KOPT-K1 (cell line): Measurements from ENCODE around the gene ZCCHC17.

Source experiments
- H3K27ac ChIP-seq: fragments of 200-600 bp; sonication (generic); 2 replicates; pipeline ENCODE4 v1.5.1; 2016; ENCODE audit warnings: antibody characterized with exemption, mild to moderate bottlenecking, low read depth, low read length; ENCODE audit not compliant: poor library complexity, severe bottlenecking
- H3K36me3 ChIP-seq: fragments of 200-600 bp; sonication (generic); 2 replicates; pipeline ENCODE4 v1.5.1; 2017; ENCODE audit warnings: antibody characterized with exemption, mild to moderate bottlenecking, low read length, moderate library complexity; ENCODE audit not compliant: insufficient read depth
- H3K9me3 ChIP-seq: fragments of 200-600 bp; sonication (generic); 2 replicates; pipeline ENCODE4 v1.5.1; 2017; ENCODE audit warnings: antibody characterized with exemption, low read length, mild to moderate bottlenecking; ENCODE audit not compliant: insufficient read depth, poor library complexity, severe bottlenecking

Gene ZCCHC17

DNA sequence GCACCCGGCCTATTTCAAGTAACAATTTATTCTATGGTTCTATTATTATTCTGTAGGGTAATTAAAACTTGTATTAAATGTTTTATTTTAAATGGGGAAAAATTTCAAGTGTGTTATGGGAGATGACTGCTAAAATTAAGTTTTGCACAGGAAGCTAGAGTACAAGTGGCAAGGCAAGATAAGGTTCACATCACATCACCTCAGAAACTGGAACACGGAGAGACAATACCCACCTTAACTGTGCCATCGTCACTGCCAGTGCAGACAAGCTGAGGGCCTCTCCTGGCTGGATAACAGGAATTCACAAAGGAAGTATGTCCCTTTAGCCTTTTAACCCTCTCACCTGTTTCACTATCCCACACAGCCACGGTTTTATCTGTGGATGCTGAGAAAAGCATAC lies 7.8 kb upstream of the ZCCHC17 start:
- Histone ChIP-seq H3K9me3 (no peaks in the 10 kb centered on the region), H3K36me3 (peaks cover 98% of the 10 kb centered on the region), H3K27ac (no peak overlapping the region)

DNA sequence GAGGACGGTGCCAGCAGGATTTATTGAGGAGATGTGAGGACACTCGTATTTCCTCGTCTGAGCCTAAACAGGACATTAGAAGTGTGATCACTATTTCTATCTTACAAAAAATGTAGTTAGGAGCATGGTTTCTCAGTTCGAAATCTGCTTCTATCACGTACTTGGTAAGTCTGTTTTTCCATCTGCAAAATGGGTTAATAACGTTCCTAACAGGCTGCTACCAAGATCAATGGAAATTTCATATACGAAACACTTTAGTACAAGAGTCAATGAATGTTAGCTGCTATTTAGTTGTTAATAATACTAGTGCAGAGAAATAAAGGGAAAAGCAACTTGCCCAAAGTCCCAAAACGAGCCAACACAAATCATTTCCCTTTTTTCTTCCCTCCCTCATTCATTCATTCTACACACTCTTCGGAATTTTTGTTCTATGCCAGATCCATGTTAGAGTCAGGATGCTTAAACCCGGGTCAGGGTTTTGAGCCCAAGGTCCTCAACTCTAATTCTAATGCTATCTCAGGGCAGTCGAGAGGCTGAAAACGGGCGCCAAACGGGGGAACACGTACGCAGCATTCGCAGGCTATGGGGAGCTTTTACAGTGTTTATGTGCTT lies 852 bp upstream of the ZCCHC17 start:
- Histone ChIP-seq H3K36me3 (peaks cover 39% of the 10 kb centered on the region), H3K27ac (peak overlapping the region; percentile 84)

DNA sequence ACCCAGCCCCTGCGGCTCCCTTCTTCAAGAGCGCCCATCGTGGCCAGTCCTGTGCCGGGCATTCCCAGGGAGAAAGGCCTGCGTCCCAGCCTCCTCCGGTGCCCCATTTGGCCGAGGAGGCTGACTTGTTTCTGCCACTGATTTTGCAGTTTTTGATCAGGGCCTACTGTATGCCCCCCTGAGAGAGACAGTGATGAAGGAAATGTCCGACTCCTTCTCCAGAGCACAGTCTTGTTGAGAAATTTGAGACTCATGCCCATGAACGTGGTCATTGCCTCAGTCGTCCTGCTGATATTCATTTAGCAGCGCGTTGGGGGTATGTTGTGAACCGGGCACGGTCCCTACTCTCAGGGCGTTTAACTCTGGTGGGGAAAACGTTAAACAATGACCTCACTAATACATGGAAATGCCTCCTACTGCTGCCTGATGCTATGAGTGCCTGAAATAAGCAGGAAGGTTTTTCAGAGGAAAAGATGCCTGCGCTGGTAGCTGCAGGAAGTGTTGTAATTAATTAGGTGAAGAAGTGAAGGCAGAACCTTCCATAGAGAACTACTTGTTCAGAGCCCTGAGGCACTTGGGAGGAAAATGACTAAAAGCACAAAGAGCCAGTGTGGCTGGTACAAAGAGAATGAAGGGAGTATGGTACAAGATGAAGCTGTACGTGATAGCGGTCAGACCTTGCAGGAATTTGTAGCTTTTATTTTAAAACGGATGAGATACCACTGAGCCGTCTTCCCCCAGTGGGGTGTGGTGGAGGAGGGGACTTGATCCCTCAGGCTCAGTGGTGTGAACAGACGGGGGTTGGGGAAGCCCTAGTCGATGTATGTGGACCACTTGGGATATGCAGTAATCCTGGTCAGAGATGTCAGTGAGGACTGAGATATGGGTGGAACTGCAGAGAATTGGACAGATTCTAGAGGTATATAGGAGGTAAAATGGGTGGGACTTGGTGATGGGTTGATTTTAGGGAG lies 730 bp downstream of the ZCCHC17 start:
- no peaks in the 10 kb centered on the region for H3K9me3 ChIP-seq
- peaks cover 23% of the 10 kb centered on the region for H3K36me3 ChIP-seq
- peak overlapping the region; percentile 84 for H3K27ac ChIP-seq

More for the DNA sequence above, 852 bp upstream of the ZCCHC17 start:
- H3K9me3 ChIP-seq, result no peaks in the 10 kb centered on the region

DNA sequence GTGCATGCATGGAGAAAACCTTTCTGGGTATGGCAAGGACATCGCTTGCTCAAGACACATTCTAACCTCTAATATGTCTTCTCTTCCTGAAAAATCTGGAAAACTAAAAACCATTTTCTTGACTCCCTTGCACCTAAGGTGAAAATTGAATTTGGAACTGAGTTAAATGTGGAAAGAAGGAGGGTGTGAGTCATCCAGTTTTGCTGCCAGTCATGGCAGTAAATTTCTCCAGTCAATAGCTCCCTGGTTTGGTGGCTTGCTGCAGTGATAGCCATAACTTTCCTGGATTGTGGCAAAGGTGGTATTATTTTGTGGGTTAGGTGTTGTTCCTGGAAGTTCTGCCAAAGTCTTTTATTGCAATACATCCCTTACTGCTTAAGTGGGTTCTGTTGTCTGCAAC lies 2.5 kb downstream of the ZCCHC17 start:
- H3K9me3 ChIP-seq, result no peaks in the 10 kb centered on the region
- no peak overlapping the region for H3K27ac ChIP-seq
- H3K36me3 ChIP-seq, result peaks cover 7% of the 10 kb centered on the region; the same call in 1 of the 2 replicates

DNA sequence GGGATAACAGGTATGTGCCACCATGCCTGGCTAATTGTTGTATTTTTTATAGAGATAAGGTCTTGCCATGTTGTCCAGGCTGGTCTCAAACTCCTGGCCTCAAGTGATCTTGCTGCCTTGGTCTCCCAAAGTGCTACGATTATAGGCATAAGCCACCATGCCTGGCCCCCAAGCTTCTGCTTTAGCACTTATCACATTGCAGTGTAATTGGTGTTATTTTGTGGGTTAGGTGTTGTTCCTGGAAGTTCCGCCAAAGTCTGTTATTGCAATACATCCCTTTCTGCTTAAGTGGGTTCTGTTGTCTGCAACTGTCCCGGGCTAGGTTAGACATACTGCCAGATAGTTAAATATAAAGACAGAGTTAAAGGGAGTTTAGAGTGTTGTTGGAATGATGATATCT lies 3.4 kb downstream of the ZCCHC17 start:
- Histone ChIP-seq H3K36me3 (no peaks in the 10 kb centered on the region), H3K9me3 (no peaks in the 10 kb centered on the region), H3K27ac (no peak overlapping the region)

DNA sequence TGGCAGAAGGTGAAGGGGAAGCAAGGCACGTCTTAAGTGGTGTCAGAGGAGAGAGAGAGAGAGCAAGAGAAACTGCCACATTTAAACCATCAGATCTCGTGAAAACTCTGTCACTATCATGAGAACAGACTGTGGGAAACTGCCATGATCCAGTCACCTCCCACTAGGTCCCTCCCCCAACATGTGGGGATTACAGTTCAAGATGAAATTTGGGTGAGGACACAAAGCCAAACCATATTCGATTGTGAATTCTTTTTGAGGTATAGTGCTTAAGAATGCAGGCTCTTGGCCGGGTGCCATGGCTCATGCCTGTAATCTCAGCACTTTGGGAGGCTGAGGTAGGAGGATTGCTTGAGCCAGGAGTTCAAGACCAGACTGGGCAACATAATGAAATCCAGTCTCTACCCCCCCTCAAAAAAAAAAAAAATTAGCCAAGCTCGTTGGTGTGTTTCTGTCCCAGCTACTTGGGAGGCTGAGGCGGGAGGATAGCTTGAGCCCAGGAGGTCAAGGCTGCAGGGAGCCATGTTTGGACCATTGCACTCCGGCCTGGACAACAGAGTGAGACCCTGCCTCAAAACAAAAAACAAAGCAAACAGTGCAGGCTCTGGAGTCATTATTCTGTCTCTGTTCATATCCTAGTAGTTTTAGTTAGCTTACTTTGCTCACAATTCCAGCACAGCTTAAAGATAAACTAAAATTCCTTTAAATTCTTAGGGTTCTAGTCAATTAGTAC lies 6.0 kb downstream of the ZCCHC17 start:
- H3K27ac ChIP-seq, result no peak overlapping the region
- no peaks in the 10 kb centered on the region for H3K9me3 ChIP-seq
- peaks cover 5% of the 10 kb centered on the region; the same call in 1 of the 2 replicates for H3K36me3 ChIP-seq

DNA sequence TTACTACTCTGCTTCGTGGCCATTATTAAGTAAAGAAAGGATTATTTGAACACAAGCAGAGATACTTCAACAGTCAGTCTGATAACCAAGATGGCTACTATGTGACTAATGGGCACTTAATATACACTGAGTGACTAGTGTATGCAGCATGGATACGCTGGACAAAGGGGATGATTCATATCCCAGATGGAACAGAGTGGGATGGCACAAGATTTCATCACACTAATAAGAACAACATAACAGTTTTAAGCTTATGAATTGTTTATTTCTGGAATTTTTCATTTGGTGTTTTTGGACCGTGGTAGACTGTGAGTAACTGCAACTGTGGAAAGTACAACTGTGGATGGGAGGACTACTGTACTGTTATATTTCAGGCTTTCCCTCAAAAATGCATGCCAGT lies 9.4 kb downstream of the ZCCHC17 start:
- Histone ChIP-seq H3K36me3 (peaks cover 20% of the 10 kb centered on the region), H3K9me3 (no peaks in the 10 kb centered on the region), H3K27ac (no peak overlapping the region)

DNA sequence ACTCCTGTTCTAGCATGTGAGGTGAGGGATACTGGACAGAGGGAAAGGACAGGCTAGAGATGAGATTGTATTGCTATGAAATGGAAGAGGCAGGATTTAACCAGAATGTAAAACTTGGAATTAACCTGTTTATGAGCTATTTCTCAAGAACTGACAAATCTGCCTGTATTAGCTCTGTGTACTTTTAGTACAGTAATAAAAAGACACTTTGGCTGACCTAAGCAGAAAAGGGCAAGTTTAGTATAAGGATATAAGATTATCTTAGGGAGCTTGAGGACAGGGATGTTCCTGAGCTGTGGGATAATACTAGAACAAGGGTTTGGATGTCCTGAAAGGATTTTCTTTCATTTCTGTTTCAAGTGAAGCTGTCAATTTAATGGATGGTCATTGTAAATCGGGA lies 11.2 kb downstream of the ZCCHC17 start:
- Histone ChIP-seq H3K27ac (no peak overlapping the region), H3K36me3 (peaks cover 37% of the 10 kb centered on the region)

DNA sequence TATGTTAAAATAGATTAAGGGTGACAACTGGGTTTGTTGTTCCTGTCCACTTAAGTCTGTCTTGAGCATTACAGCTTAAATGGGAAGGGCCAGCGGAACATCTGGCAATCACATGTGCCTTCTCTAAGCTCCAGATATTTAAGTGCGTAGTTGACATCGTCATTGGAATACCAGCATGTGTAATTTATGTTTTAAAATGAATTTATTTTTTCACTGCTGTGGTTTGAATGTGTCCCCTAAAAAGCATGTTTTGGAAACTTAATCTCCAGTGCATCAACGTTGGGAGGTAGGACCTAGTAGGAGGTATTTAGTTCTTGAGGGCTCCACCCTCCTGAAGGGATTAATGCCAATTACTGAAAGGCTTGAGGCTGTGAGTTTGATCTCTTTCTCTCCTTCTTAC lies 13.4 kb downstream of the ZCCHC17 start:
- H3K9me3 ChIP-seq, result no peaks in the 10 kb centered on the region
- H3K36me3 ChIP-seq, result peaks cover 57% of the 10 kb centered on the region
- no peak overlapping the region for H3K27ac ChIP-seq

More for the DNA sequence above, 11.2 kb downstream of the ZCCHC17 start:
- H3K9me3 ChIP-seq, result no peaks in the 10 kb centered on the region

DNA sequence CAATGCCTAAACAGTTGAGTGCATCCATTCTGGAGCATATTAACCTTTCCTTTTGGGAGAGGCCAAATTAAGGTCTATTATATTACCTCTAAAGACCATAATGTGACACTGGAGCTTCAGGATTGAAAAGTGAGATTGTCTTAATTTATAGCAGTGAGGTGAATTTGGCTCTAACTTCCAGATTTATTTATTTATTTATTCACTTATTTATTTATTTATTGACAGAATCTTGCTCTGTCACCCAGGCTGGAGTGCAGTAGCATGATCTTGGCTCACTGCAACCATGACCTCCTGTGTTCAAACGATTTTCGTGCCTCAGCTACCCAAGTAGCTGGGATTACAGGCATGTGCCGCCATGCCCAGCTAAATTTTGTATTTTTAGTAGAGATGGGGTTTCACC lies 19.1 kb downstream of the ZCCHC17 start:
- H3K9me3 ChIP-seq, result no peaks in the 10 kb centered on the region
- peaks cover 91% of the 10 kb centered on the region for H3K36me3 ChIP-seq
- H3K27ac ChIP-seq, result no peak overlapping the region

DNA sequence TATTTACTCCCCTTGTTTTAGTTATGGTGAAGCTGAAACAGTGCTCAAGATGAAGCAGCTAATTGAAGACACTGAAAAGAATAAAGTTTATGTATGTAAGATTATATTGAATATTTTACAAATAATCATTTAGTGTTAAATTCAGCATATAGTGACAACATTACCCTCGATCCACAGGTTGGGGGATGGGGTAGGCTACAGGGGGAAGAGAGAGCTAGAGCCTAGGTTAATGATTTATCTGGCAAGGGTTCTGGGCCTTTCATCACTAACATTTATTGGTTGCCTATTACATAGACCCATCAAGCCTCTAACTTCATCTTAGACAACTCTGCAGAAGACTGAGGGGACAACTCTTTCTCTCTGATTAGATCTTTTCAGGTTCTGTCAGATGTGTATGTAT lies 21.3 kb downstream of the ZCCHC17 start:
- H3K27ac ChIP-seq, result no peak overlapping the region
- H3K36me3 ChIP-seq, result peaks cover 79% of the 10 kb centered on the region
- H3K9me3 ChIP-seq, result no peaks in the 10 kb centered on the region

DNA sequence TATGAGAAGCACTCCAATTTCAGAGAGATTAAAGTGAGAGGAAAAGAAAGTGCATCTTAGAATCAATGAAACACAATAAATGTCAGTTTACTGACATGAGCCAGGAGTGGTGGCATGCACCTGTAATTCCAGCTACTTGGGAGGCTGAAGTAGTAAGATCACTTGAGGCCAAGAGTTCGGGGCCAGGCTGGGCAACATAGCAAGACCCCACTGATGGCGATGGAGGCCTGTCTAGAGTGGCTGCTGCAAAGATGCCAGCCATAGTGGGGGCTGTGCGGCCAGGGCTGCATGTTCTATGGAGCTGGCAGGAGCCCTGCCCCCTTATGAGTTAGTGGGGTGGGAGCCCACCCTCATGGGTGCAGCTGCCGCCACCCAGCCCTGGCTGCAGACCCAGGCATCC lies 27.3 kb downstream of the ZCCHC17 start:
- Histone ChIP-seq H3K9me3 (no peaks in the 10 kb centered on the region), H3K27ac (no peak overlapping the region), H3K36me3 (peaks cover 48% of the 10 kb centered on the region)

DNA sequence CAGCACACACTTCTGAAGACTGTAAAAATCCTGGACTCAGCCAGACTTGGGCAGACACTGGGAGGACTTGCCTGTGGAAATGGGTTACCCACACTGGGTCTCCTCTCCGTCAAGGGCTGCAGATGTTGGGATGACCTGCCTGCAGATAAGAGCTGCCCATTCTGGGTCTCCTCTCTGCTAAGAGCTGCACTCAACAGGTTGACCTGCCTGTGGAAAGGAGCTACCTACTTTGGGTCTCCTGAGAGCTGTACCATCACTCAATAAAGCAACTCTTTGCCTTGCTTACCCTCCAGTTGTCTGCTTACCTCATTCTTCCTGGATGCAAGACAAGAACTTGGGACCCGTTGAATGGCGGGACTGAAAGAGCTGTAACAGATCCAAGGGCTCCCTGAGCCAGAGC lies 28.2 kb downstream of the ZCCHC17 start:
- H3K9me3 ChIP-seq, result no peaks in the 10 kb centered on the region
- H3K36me3 ChIP-seq, result peaks cover 39% of the 10 kb centered on the region
- no peak overlapping the region for H3K27ac ChIP-seq

DNA sequence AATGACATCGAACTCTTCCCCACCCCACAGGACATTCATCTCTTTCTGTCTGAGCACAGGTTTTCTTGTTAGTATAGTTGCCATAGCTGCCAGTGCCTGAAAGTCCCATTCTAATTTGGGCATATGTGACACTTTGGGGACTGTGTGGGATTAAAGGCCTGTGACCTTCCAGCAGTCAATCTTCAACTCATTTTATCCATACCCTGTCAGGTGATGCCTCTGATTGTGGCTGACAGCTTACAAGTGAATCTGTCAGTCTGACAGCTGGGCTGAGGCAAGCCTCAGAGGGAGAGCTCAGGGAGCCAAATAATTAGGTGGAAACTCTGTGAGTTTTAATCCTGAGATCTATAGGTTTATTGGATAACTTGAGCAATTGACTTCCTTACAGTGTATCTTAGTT lies 29.6 kb downstream of the ZCCHC17 start:
- H3K36me3 ChIP-seq, result peaks cover 29% of the 10 kb centered on the region; the same call in 1 of the 2 replicates
- H3K27ac ChIP-seq, result no peak overlapping the region

DNA sequence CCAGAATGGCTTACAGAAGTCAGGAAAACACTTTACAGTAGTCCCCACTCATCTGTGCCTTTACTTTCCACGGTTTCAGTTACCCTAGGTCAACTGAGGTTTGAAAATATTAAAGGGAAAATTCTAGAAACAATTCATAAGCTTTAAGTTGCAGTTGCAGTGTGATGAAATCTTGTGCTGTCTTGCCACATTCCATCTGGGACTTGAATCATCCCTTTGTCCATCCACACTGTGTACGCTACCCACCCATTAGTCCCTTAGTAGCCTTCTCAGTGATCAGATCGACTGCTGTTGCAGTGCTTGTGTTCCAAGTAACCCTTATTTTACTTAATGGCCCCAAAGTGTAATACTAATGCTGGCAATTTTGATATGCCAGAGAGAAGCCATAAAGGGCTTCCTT lies 30.5 kb downstream of the ZCCHC17 start:
- H3K36me3 ChIP-seq, result peaks cover 21% of the 10 kb centered on the region; the same call in 1 of the 2 replicates
- H3K27ac ChIP-seq, result no peak overlapping the region
- no peaks in the 10 kb centered on the region for H3K9me3 ChIP-seq

More for the DNA sequence above, 29.6 kb downstream of the ZCCHC17 start:
- H3K9me3 ChIP-seq, result no peaks in the 10 kb centered on the region
